GM18526 (cell line): Measurements from ENCODE around the gene PRDX5.

Source experiments
- POLR2A ChIP-seq: IDR thresholded peaks from 3 replicates; pipeline ENCODE4 v1.6.1; 2011; ENCODE audit not compliant: insufficient read length; ENCODE audit errors: extremely low read depth

The PRDX5 gene

DNA sequence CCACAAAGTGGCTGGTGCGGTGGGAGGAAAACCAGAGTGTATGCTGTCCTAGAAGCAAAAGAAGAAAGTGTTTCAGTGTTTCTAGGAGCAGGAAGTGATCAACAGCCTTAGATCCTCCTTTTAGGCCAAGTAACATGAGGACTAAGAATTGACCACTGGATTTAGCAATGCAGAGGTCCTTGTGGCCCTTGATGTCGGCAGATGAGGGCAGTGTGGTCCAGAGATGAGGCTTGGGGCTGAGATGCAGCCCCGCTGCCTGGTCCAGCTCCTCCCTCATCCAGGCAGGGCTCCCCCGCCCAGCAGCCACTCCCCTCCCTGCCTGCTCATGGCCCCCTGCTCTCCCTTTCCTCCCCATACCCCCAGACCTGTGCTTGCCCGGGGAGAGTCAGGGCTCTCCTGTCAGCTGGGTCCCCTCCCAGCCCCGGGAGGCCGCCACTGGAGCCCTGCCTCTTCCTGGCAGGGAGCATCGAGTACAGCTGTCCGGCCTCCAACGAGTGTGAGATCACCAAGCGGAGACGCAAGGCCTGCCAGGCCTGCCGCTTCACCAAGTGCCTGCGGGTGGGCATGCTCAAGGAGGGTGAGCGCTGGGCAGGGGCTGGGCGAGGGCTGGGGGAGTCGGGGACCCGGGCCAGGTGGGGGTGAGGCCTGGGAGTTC, 4.3 kb upstream of the PRDX5 start:
- TF ChIP-seq POLR2A, result no peak

DNA sequence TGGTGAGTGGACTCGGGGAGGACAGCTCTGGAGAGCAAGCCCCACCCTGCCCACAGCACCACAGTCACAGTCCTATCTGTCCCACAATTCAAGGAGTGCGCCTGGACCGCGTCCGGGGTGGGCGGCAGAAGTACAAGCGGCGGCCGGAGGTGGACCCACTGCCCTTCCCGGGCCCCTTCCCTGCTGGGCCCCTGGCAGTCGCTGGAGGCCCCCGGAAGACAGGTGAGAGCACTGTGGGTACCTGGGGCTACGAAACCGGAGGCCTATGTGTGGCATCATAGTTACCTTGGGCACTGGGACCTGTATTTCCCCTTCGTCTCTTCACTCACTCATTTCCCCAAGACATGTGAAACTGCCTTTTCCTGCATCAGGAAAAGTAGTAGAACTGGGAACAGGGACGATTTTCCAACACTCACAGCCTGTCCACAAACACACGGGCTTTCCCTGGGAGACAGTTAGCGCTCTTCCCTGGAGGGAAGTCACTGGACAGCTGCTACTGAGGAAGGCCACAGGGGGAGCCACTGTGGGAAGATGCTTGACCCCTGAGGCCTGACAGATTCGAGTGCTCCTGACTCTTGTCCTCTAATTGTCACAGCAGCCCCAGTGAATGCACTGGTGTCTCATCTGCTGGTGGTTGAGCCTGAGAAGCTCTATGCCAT, 3.6 kb upstream of the PRDX5 start:
- TF ChIP-seq POLR2A, result no peak

DNA sequence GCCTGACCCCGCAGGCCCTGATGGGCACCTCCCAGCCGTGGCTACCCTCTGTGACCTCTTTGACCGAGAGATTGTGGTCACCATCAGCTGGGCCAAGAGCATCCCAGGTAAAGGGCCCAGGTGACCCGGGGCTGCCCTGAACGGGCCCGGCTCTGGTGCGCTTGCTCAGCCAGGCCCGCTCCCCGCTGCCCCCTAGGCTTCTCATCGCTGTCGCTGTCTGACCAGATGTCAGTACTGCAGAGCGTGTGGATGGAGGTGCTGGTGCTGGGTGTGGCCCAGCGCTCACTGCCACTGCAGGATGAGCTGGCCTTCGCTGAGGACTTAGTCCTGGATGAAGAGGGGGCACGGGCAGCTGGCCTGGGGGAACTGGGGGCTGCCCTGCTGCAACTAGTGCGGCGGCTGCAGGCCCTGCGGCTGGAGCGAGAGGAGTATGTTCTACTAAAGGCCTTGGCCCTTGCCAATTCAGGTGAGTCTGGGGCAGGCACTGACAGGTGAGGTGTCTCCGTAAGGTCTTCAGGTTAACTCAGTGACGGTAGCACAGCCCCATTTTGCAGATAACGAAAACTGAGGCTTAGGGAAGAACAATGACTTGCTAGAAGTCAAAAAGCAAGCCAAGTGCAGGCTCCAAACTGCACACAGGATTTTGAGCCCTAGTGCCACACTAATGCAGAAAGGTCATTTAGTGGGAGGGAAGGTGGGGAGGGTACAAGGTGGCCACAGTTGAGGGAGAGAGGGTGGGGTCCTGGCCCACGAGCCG, 2.9 kb upstream of the PRDX5 start:
- TF ChIP-seq POLR2A, result no peak

DNA sequence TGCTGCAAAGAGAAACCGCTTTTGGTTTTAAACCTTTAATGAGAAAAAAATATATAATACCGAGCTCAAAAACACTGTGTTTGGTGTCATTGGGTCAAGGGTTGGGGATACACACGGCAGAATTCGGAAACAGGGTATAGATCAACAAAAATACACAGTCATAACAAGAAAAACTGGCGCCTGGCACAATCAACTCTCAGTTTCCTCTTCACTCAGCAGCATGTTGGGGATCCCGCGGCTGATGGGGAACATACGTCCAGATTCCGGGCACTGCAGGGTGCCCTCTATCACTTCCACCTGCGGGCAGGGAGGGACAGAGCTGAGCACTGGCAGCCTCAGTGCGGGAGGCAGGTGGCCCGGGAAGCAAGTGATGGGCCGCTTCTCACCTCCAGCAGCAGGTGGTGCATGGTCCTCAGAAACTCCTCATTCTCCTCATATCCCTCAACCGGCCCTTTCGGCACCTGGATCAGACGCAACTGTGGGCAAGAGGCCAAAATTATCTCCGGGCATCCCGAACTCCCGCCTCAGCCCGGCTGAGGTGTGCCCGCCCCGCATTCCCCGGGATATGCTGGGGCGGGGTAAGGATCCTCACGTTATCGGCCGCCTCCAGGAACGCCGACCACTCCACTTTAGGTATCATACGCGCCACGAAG, 1.1 kb upstream of the PRDX5 start:
- TF ChIP-seq POLR2A, result no peak

DNA sequence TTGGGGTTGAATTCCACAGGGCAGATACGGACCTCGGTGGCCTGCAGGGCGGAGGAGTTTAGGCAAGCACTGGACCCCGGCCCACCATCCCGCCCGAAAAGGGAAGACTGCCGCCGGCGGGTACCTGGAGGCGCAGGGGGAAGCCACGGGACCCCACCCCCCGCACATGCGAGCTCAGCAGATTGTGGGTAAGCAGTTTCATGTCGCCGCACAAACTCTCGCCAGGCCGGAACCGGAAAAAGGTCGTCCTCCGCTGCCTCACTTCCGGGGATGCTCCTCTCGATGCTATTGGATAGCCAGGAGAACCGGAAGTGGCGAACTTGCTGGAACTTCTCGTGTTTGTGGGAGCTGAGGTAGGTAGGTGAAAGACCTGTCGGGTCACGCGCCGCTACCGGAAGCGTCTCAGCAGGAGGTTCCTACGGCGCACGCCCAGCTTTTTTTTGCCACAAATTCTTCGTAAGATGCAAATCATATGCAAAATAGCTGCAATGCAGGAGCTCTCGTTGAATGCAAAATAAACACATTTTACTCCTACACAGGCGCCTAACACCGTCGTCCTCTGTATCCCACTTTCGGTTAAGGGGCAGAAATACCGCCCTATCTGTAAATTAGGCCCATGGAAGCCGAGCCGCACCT, 478 bp upstream of the PRDX5 start, which contains the start of gene TRMT112:
TRMT112 (minus strand) TSS at position 235 of the 636 bp plus-strand sequence; CDS start at position 202, 33 bp downstream.
- TF ChIP-seq POLR2A, result peak; percentile 88

DNA sequence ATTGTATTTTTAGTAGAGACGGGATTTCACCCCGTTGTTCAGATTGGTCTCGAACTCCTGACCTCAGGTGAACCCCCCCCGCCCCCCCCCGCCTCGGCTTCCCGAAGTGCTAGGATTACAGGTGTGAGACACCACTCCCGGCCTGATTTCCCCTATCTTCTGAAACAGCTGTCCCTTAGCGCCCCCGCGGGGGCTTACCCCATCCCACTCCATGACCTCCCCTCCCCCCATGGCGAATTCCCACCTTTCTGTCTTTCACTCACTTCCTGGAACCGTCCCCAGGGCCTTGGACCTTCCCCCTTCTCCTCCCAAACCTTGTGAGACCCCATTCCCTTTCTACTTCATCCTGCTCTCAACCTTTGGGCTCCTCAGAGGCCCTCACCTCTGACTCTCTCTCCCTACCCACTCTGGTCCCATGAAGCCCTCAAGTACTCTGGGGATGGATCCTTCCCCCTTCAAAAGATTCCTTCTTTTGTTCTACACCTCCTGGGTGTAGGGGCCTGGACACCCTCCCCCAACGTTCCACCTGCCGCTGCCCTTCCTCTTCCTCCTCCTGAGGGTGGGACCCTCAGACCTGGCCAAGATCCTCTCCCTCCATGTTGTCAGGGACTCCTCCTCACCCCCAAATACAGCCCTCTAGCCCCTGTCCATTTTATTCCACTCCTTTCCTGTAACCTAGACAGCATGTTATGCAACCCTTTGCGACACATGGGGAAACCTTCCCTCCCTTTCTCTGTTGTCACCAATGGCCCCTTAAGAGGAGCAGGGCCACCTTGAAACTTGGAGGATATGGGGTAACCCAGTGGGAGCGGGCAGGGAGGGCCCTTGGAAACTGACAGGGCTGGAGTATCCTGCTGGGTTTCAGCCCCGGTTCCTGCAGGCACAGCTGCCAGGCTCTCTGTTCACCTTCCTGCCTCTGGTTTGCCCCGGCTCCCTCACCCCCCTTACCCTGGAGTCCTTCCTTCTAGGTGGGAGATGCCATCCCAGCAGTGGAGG, 1.1 kb downstream of the PRDX5 start:
- no peak for TF ChIP-seq POLR2A

DNA sequence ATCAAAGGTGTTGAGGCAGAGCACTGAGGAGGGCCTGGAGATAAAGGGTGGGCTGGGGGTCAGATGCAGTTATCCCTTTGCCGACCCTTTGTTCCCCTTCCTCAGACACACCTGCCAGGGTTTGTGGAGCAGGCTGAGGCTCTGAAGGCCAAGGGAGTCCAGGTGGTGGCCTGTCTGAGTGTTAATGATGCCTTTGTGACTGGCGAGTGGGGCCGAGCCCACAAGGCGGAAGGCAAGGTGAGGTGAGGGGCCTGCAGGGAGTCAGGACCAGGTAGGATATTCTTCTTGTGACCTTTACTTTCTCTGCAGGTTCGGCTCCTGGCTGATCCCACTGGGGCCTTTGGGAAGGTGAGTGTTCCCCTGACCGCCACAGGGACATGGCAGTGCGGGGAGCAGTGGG, 2.6 kb downstream of the PRDX5 start:
- no peak for TF ChIP-seq POLR2A

DNA sequence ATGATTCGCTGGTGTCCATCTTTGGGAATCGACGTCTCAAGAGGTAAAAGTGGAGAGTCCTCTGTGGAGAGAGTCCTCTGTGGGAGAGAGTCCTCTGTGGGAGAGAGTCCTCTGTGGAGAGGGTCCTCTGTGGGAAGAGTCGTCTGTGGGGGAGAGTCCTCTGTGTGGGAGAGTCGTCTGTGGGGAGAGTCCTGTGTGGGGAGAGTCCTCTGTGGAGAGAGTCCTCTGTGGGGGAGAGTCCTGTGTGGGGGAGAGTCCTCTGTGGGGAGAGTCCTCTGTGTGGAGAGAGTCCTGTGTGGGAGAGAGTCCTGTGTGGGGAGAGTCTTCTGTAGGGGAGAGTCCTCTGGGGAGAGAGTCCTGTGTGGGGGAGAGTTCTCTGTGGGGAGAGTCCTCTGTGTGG, 3.1 kb downstream of the PRDX5 start:
- TF ChIP-seq POLR2A, result no peak

DNA sequence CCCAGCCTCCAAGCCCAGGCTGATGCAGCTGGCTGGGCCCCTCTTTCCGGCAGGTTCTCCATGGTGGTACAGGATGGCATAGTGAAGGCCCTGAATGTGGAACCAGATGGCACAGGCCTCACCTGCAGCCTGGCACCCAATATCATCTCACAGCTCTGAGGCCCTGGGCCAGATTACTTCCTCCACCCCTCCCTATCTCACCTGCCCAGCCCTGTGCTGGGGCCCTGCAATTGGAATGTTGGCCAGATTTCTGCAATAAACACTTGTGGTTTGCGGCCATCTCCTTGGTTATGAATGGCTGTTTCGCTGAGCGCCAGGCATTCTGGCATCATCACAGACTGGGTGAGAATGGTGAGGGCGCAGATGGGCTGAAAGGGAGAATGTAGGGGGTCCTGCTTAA, 3.6 kb downstream of the PRDX5 start:
- no peak for TF ChIP-seq POLR2A

DNA sequence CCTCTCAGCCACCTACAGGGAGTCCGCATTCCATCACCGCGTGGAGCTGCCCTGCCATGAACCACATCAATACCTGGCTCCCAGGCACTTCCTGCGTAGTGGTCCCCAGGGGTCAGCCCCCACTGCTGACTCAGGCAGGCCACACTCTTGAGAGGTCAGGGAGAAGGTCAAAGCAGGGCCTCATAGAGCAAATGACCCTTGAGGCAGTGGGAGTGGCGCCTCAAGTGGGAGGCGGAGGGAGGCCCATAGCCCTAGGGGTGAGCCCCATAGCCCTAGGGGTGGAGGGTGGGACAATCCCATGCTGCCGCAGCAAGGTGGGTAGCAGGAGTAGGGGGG, 5.0 kb downstream of the PRDX5 start:
- no peak for TF ChIP-seq POLR2A

DNA sequence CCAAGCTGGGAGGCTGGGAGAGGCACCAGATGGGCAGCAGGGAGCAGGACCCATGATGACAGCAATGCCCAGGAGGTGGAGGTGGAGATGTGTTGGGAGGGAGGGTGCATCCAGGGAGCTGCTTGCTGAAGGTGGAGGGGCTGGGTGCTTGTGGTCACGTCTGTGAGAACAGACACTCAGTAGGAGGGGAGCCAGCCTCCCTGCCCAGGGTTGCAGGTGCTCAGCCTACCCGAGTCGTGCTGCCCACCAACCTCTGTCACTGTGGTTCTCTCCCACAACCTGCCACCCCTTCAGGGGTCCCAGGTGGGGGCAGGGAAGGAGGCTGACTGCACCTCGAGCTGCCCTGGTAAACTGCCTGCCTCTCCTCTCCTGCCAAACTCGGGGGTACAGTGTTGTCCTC, 5.5 kb downstream of the PRDX5 start:
- no peak for TF ChIP-seq POLR2A

DNA sequence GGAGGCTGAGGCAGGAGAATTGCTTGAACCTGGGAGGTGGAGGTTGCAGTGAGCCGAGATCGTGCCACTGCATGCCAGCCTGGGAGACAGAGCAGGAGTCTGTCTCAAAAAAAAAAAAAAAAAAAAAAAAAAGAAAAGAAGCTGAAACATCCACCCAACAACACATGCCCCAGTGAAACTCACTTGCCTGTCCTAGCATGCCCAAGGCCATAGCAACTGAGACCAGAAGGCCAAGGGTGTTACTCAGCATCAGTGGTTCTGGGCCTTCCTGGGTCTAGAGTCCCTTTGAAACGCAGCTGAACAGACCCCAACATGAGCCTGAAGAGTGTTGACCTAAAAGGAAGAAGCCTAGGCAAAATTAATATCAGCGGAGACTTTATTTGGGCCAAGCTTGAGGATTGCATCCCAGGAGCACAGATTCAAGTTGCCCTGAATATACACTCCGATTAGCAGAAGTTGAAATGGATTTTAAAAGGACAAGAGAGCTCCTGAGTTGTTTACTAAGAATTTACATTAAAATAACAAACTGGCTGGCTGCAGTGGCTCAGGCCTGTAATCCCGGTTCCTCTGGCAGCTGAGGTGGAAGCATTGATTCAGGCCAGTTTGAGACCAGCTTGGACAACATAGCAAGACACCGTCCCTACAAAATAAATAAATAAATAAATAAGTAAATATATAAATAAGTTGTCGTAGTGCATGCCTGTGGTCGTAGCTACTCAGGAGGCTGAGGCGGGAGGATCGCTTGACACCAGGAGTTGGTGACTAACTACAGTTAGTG, 7.0 kb downstream of the PRDX5 start:
- no peak for TF ChIP-seq POLR2A

DNA sequence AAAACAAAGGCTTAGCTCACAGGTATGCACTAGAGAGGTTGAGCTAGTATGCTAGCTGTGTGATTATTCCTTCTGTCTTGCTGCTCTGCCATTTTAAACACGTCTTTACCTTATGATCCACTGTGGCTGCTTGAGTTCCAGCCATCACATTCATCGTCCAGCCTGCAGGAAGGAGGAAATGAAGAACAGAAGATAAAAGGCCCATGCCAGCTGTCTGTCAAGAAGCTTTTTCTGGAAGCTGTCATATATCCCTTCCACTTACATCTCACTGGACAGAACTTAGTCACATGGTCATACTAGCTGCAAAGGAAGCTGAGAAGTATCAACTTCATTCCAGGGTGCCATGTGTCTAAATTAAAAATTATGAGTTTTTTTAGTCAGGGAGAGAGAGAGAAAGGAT, 9.5 kb downstream of the PRDX5 start:
- no peak for TF ChIP-seq POLR2A

DNA sequence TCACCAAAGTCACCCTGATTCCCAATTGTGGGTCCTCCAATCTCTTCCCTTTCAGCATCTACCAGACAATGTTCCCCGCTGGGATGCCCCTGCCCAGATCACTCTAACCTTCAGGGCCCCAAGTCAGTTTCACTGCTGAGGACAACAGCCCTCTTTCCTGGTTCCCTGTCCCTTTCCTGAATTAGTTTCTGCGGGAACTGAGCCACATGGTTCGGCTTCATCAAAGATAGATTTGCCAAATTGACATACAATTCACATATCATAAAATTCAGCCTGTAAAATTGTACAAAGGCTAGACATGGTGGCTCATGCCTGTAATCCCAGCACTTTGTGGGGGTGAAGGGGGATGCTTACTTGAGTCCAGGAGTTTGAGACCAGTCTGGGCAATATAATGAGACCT, 10.1 kb downstream of the PRDX5 start:
- TF ChIP-seq POLR2A, result no peak

DNA sequence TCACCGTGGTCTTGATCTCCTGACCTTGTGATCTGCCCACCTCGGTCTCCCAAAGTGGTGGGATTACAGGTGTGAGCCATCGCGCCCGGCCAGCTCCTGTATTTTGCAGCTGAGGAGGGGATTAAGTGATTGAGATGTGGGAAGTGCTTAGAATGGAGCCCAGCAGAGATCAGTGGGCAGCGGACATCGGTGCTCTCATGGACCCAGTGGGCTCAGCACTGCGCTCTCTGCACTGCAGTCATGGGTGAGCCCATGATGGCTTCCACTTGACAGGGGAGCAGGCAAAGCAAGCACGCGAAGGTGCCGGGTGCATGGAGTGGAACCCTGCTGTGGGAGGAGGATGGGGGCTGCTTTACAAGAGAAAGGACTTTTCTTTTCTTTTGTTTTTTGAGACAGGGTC, 13.0 kb downstream of the PRDX5 start:
- no peak for TF ChIP-seq POLR2A
